Stimulated activated CD4-positive, alpha-beta T cell treated with anti-CD3 and anti-CD28 coated beads, Interleukin-1b, Interleukin-23, amount 100 ng/mL, for 1 hour (primary cell): ENCODE results near the gene RANBP1.

ENCODE experiments used
- DNase-seq, 2 donors: peaks; one replicate each; pipeline ENCODE4 v3.0.0-alpha.2; 2020; ENCODE audit warnings: low read depth in 2 of 2

Gene RANBP1

DNA sequence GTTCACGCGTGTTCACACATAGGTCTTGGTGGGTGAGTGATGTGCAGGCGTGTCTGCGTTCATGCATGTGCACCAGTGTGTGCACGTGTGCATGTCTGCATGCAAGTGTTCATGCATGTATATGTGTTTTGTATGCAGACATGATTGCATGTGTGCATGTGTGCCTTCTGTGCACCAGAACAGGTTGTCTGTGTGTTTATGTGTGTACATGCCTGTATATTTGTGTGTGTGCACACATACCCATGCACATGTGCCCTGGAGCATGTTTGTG is 20.6 kb downstream of the RANBP1 start:
- no peak for DNase-seq

DNA sequence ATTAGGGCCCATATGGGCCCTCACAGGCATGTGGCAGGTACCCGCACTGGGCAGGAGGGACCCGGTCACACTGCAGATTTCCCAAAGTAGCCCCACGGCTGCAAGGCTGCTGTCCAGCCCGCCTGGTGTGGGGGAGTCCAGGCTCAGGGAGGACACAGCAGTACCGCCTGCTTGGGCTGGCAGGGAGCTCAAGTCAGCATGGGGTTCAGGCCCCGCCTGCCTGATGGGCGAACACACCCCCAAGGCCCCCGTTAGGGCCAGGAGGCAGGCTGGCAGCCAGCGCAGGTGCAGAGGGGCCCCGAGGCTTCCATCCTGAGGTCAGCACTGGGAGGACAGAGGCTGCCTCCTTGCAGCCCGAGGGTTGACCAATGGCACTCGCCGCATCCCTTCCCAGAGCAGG is 21.2 kb downstream of the RANBP1 start:
- DNase-seq, result no peak

- no peak for DNase-seq
Measured at GRCh38 chr22:20137671-20138416, 21.9 kb downstream of the RANBP1 start.

DNA sequence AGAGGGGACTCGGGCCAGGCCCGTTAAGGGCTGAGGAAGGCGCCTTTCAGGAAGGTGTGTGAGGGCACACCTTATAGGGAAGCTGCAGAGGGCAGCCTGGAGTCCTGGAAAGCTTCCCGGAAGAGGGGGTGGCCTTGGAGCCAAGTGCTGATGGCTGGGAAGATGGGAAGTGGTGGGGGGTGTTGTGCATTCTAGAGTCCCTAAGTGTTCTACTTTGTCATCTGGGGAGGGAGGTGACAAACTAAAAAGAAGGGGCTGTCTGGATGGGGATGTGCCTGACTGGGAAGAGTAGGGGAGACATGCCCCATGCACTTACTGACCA is 22.5 kb downstream of the RANBP1 start:
- DNase-seq, result no peak

- no peak for DNase-seq
Measured at GRCh38 chr22:20138868-20139267, 23.0 kb downstream of the RANBP1 start.

DNA sequence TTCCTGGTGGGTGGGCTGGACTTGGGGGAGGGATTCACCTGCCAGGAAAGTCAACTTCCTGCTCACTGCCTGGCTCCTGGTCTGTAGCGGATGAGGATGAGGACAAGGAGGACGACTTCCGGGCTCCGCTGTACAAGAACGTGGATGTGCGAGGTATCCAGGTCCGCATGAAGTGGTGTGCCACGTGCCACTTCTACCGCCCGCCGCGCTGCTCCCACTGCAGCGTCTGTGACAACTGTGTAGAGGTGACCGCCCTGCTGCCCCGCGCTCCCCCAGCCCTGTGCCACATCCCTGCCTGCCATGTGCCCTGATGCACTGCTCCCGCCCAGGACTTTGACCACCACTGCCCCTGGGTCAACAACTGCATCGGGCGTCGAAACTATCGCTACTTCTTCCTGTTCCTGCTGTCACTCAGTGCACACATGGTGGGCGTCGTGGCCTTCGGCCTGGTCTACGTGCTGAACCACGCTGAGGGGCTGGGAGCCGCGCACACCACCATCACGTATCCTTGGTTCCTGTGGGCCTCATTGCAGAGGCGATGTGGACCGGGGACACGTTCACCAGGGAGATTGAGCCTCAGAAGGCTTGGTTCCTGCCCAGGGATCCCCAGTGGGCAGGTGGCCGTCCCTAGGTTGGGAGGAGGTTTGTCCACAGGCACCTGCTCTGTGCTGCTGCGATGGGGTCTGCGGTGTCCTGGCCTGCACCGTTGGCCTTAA is 23.6 kb downstream of the RANBP1 start:
- no peak for DNase-seq

- DNase-seq, result no peak
Measured at GRCh38 chr22:20140107-20140445, 24.2 kb downstream of the RANBP1 start.

DNA sequence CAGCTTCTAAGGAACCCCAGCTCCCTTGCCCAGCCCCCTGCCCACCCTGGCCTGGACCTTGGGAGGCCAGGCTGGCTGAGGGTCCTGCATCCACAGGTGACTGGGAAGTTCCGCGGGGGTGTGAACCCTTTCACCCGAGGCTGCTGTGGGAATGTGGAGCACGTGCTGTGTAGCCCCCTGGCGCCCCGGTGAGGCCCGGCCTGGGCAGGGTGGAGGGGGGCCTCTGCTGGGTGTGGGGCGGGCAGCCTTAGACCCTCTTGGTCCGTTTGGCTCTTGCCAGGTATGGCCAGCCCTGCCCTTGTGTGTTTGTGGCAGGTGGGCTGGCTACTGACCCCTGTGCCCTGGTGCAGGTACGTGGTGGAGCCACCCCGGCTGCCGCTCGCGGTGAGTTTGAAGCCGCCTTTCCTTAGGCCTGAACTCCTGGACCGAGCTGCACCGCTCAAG is 24.6 kb downstream of the RANBP1 start:
- DNase-seq, result no peak

GRCh38 chr22:20141186-20142077 is 25.5 kb downstream of the RANBP1 start:
- no peak for DNase-seq

DNA sequence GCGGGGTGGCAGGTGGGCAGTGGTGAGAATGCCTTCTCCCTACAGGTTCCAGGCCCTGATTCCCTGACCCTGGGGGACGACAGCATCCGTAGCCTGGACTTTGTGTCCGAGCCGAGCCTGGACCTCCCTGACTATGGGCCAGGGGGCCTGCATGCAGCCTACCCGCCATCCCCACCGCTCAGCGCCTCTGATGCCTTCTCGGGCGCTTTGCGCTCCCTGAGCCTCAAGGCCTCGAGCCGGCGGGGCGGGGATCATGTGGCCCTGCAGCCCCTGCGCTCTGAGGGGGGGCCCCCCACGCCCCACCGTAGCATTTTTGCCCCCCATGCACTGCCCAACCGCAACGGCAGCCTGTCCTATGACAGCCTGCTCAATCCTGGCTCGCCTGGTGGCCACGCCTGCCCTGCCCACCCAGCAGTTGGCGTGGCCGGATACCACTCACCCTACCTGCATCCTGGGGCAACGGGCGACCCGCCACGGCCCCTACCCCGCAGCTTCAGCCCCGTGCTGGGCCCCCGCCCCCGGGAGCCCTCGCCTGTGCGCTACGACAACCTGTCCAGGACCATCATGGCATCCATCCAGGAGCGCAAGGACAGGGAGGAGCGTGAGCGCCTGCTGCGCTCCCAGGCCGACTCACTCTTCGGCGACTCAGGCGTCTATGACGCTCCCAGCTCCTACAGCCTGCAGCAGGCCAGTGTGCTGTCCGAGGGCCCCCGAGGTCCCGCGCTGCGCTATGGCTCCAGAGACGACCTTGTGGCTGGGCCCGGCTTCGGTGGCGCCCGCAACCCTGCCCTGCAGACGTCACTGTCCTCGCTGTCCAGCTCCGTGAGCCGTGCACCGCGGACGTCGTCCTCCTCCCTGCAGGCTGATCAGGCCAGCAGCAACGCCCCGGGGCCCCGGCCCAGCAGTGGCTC is 27.1 kb downstream of the RANBP1 start:
- DNase-seq, result no peak

DNA sequence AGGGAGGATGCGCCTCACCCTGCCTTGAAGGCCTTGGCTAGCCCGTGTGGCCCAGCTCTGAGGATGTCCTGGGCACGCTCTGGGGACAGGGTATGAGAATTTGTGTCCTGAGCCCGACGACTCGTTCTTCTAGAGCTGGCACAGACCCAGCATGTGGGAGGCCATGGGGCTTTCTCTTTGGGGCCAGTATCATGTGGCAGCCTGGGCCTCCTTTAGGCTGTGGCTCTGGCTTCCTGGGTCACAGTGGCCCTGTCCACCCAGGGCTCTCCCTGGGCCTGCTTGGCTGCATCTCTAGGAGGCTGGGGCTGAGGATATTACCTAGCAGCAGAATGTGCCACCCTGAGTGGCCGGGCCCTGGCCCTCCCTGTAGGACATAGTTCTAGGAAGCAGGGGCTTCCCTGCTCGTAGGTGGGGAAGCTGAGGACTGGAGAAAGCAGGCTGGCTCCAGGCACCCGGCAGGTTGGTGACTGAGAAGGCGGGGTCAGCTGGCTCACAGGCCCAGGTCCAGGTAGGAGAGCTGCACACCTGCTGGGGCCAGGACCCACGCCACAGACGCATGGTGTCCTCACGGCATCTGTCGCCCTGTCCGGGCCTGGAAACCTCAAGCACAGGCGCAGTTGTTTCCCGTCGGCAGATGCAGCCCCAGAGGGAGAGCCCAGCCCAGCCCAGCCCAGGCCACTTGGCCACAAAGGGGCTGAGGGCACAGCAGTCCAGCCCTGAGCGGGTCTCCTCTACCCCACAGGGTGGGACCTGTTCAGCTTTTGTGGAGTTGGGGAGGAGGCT is 28.2 kb downstream of the RANBP1 start:
- no peak for DNase-seq

GRCh38 chr22:20145206-20145831 is 29.4 kb downstream of the RANBP1 start:
- DNase-seq, result no peak

DNA sequence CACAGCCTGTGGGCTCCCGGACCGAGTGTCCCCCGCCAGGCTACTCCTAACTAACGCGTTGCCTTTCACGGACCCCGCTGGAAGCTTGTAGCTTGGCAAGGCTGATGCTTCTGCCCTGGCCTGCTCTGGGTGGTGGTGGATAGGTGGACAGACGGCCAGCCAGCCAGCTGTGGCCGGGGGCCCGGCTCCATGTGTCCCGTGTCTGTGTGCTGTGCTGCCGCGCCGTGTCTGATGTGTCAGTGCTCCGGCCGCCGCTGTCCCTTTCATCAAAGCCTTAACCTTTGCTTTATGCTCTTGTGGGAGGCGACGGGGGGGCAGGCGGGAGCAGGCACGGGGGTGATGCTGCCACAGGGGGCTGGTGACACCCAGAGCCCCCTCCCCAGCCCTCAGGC is 29.9 kb downstream of the RANBP1 start:
- DNase-seq, result no peak

- DNase-seq, result no peak
Measured at GRCh38 chr22:20146777-20147176, 30.9 kb downstream of the RANBP1 start.

DNA sequence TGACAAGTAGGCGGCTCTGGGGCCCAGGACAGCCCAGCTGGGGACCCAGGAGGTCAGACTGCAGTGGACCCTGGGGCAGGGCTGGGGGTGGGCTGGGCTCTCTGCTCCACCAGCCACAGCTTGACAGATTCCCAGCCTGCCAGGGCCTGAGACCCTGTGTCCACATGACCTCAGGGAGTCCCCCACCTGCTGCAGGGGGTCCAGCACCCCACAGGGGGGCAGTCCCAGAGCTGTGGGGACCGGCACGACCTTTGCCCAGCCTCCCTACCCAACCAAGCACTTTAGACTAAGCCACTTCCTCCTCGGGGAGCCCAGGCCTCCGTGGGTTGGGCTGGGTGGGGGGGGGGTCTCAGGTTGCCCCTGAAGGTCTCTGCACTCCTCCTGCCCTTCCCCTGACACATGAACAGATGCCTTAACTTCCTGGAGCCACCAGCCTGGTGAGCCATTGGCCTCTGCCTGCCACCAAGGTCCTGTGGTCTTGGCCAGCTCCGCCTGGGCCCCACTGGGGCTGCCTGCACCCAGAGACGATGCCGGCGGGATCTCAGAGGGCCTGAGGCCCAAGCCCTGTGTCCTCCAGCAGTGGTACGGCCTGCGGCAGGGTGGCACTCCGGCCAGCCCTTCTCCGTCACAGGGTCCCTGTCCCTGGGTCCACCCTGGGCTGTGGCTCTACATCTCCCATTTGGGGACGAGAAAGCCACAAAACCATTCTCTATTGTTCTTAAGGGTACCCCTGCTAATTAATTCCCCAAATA is 31.5 kb downstream of the RANBP1 start:
- no peak for DNase-seq

- DNase-seq, result no peak
Measured at GRCh38 chr22:20148414-20148813, 32.5 kb downstream of the RANBP1 start.

DNA sequence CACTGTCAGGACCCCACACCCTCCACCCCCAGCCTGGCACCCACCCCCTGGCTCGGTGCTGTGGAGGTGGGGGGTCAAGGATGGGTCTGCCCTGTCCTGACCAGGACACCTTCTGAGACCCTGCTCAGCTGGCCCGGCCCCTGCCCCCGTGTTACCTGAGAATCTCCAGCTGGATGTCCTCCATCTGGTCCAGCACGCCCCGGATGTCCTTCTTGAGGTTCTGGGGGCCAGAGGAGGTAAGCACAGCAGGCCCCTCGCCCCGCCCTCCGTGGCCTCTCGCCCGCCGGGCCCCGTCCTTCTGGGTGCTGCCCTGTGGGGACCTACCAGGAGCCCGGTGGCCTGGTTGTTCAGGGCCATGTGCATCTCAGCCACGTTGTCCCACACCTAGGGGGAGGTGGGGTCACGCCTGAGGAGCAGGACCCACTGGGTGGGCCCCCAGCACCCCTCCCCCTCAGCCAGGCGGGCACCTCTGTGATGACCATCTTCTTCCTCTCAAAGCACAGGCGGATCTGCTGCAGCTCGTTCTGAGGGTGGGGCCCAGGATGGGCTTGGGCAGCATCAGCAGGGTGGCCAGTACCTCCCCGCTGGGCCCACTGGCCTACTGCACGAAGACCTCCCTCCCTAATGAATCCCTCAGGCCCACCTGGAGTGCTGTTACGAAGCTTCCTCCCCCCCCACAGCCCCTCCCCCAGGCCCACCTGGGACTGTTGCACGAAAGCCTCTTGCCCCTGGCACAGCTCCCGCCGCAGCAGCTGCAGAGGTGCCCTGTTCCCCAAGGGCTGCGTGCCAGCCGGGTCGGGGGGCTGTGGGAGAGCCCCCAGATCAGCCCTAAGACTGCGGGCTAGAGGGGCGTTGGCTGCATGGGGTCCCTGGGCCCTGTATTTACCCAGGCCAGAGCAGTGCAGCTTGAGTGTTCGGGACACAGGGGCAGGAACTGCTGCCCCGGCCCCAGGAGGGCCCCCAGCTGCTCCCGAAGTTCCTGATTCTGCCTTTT is 33.6 kb downstream of the RANBP1 start:
- no peak for DNase-seq

- no peak for DNase-seq
Measured at GRCh38 chr22:20150381-20151275, 34.7 kb downstream of the RANBP1 start, which contains the start of gene CCDC188. Gene CCDC188 (minus strand): TSS chr22:20151055. CDS start chr22:20150986, 69 bp downstream.
